Smooth muscle cell (in vitro differentiated cells): ENCODE results near the gene CARTPT. TPM values are rescaled to one million over a fixed set of nuclear protein-coding genes. Genes with fewer than 3 reads are reported as not detected.

Source experiments
- DNase-seq: peaks from one replicate; lab custom pipeline; 2025; ENCODE audit not compliant: unreplicated experiment; lab: John Stamatoyannopoulos, UW
- H2AFZ ChIP-seq: fragments of 200-600 bp; sonication (generic); 2 replicates; pipeline ENCODE4 v1.6.0; 2016; ENCODE audit warnings: antibody characterized with exemption, low read depth, mild to moderate bottlenecking
- H3F3A ChIP-seq: fragments of 200-600 bp; sonication (generic); 2 replicates; pipeline ENCODE4 v1.6.0; 2017; ENCODE audit warnings: antibody characterized with exemption, low read depth
- H3K27ac ChIP-seq: fragments of 200-600 bp; sonication (generic); 2 replicates; pipeline ENCODE4 v1.5.1; 2016; ENCODE audit warnings: low read depth, mild to moderate bottlenecking
- H3K27me3 ChIP-seq: fragments of 200-600 bp; sonication (generic); 2 replicates; pipeline ENCODE4 v1.6.1; 2016; ENCODE audit warnings: low read depth, mild to moderate bottlenecking
- H3K36me3 ChIP-seq: fragments of 200-600 bp; sonication (generic); 2 replicates; pipeline ENCODE4 v1.5.1; 2016; ENCODE audit warnings: low read depth
- H3K4me1 ChIP-seq: fragments of 200-600 bp; sonication (generic); 2 replicates; pipeline ENCODE4 v1.5.1; 2016; ENCODE audit warnings: low read depth
- H3K4me2 ChIP-seq: fragments of 200-600 bp; sonication (generic); 2 replicates; pipeline ENCODE4 v1.6.0; 2016; ENCODE audit warnings: mild to moderate bottlenecking
- H3K4me3 ChIP-seq: fragments of 200-600 bp; sonication (generic); 2 replicates; pipeline ENCODE4 v1.5.1; 2016; ENCODE audit warnings: mild to moderate bottlenecking
- H3K79me2 ChIP-seq: fragments of 200-600 bp; sonication (generic); 2 replicates; pipeline ENCODE4 v1.6.0; 2016; ENCODE audit warnings: low read depth, mild to moderate bottlenecking
- H3K9ac ChIP-seq: fragments of 200-600 bp; sonication (generic); 2 replicates; pipeline ENCODE4 v1.6.0; 2016; ENCODE audit warnings: low read depth
- H3K9me3 ChIP-seq: fragments of 200-600 bp; sonication (generic); replicated peaks from 2 replicates; pipeline ENCODE4 v1.5.1; 2016; ENCODE audit warnings: low read depth
- H4K20me1 ChIP-seq: fragments of 200-600 bp; sonication (generic); 2 replicates; pipeline ENCODE4 v1.6.0; 2016; ENCODE audit warnings: low read depth
- WGBS: methylation state at CpG from one replicate; pipeline ENCODE4 v1.1.7; 2016; ENCODE audit warnings: low lambda C conversion rate; 5-methylcytosine and 5-hydroxymethylcytosine counted together
- polyA plus RNA-seq: library from polyadenylated mRNA; unstranded; fragments of >200 nt; fragmentation: Nextera tagmentation; extraction: Ambion mirVana; gene quantifications from 2 replicates; pipeline ENCODE4 v1.2.1, GENCODE V29; 2016
- total RNA-seq: library from RNA; depleted of rRNA; stranded (reverse); fragments of >200 nt; gene quantifications from 2 replicates; pipeline ENCODE4 v1.2.3, GENCODE V29; 2014
- TF ChIP-seq, protein P1 (sequence below): fragments of 200-600 bp; sonication (generic); IDR thresholded peaks from 2 replicates; pipeline ENCODE4 v1.5.1; 2017; ENCODE audit warnings: borderline replicate concordance, mild to moderate bottlenecking, antibody characterized with exemption; ENCODE audit not compliant: insufficient read depth, poor library complexity, severe bottlenecking

CARTPT gene
- total and polyA plus RNA-seq, 2 experiments from 2014 or later, result not detected

DNA sequence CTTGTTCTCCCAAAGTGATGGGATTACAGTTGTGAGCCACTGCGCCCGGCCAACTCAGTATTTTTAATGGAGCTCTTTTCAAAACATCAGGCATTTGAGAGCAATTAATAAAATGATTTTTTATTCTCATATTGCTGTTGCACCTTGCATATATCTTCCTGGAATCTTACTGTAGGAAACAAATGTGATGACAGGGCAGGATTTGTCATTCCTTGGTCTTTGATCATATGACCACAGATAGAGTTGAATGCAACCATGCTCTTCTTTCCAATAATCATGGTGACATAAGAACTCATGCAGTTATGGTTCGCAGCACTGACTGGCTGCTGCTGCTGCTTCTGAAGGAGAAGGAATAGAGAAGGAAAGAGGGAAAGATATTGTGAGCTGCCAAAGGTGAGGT is 28.1 kb downstream of the CARTPT start:
- Histone ChIP-seq H3K4me1 (no peaks in the 10 kb centered on the region), H3K9me3 (no peaks in the 10 kb centered on the region), H3K27me3 (no peaks in the 10 kb centered on the region), H3F3A (no peaks in the 10 kb centered on the region), H3K4me3 (no peak overlapping the region), H2AFZ (no peak overlapping the region), H4K20me1 (no peaks in the 10 kb centered on the region), H3K36me3 (no peaks in the 10 kb centered on the region), H3K9ac (no peak overlapping the region), H3K27ac (no peak overlapping the region), H3K4me2 (no peak overlapping the region), H3K79me2 (no peaks in the 10 kb centered on the region)
- whole genome bisulfite sequencing, result 95% methylated on average over 3 of the region's 3 CpGs
- DNase-seq, result no peak
- TF ChIP-seq, protein P1, sequence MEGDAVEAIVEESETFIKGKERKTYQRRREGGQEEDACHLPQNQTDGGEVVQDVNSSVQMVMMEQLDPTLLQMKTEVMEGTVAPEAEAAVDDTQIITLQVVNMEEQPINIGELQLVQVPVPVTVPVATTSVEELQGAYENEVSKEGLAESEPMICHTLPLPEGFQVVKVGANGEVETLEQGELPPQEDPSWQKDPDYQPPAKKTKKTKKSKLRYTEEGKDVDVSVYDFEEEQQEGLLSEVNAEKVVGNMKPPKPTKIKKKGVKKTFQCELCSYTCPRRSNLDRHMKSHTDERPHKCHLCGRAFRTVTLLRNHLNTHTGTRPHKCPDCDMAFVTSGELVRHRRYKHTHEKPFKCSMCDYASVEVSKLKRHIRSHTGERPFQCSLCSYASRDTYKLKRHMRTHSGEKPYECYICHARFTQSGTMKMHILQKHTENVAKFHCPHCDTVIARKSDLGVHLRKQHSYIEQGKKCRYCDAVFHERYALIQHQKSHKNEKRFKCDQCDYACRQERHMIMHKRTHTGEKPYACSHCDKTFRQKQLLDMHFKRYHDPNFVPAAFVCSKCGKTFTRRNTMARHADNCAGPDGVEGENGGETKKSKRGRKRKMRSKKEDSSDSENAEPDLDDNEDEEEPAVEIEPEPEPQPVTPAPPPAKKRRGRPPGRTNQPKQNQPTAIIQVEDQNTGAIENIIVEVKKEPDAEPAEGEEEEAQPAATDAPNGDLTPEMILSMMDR, result no peak

DNA sequence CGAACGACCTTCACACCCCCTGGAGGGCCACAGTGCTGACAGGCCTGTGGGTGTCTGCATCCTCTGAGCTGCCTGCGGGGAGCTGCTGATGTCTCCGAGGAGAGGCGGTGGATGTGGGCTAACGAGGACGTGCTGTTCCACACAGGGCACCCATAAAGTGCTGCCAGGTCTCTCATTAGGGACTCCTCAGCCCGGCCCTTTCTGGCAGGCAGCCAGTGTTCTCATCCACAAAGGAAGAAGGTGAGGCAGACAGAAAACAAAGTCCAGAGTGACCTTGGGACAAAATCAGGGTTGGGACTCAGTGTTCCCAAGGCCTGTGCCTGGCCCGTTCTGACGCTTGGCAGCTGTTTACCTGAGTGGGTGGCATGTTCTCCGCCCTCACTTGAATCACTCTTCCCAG is 29.3 kb downstream of the CARTPT start:
- no peaks in the 10 kb centered on the region for H3K9me3 ChIP-seq
- no peaks in the 10 kb centered on the region for H3K4me1 ChIP-seq
- H3K9ac ChIP-seq, result no peak overlapping the region
- H3K36me3 ChIP-seq, result no peaks in the 10 kb centered on the region
- no peaks in the 10 kb centered on the region for H3K27me3 ChIP-seq
- no peak overlapping the region for H3K4me3 ChIP-seq
- no peak overlapping the region for H2AFZ ChIP-seq
- H3F3A ChIP-seq, result no peaks in the 10 kb centered on the region
- H3K27ac ChIP-seq, result no peak overlapping the region
- 88% methylated on average over 11 of the region's 11 CpGs for WGBS
- TF ChIP-seq, protein P1, result no peak
- no peaks in the 10 kb centered on the region for H3K79me2 ChIP-seq
- no peaks in the 10 kb centered on the region for H4K20me1 ChIP-seq
- no peak for DNase-seq
- no peak overlapping the region for H3K4me2 ChIP-seq

DNA sequence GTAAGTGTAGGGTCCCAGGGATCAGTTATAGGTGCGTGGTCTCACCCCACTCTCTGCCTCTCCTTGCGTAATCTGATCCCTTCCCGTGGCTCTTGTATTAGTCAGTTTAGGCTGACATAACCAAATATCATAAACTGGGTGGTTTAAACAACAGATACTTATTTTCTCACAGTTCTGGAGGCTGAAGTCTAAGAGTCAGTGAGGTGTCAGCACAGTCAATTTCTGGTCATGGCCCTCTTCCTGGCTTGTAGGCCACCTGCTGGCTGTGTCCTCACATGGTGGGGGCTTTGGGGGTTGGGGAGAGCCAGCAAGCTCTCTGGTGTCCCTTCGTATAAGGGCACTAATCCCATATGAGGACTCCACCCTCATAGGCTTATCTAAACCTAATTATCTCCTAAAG is 32.3 kb downstream of the CARTPT start:
- no peak for DNase-seq
- TF ChIP-seq, protein P1, result no peak
- no peaks in the 10 kb centered on the region for H3K36me3 ChIP-seq
- H3K9ac ChIP-seq, result no peak overlapping the region
- no peak overlapping the region for H2AFZ ChIP-seq
- H3K9me3 ChIP-seq, result no peaks in the 10 kb centered on the region
- H3K27me3 ChIP-seq, result no peaks in the 10 kb centered on the region
- no peaks in the 10 kb centered on the region for H3K4me1 ChIP-seq
- no peaks in the 10 kb centered on the region for H4K20me1 ChIP-seq
- no peak overlapping the region for H3K27ac ChIP-seq
- no peak overlapping the region for H3K4me3 ChIP-seq
- no peaks in the 10 kb centered on the region for H3K79me2 ChIP-seq
- H3K4me2 ChIP-seq, result no peak overlapping the region
- 85% methylated on average over 4 of the region's 4 CpGs for WGBS
- no peaks in the 10 kb centered on the region for H3F3A ChIP-seq

DNA sequence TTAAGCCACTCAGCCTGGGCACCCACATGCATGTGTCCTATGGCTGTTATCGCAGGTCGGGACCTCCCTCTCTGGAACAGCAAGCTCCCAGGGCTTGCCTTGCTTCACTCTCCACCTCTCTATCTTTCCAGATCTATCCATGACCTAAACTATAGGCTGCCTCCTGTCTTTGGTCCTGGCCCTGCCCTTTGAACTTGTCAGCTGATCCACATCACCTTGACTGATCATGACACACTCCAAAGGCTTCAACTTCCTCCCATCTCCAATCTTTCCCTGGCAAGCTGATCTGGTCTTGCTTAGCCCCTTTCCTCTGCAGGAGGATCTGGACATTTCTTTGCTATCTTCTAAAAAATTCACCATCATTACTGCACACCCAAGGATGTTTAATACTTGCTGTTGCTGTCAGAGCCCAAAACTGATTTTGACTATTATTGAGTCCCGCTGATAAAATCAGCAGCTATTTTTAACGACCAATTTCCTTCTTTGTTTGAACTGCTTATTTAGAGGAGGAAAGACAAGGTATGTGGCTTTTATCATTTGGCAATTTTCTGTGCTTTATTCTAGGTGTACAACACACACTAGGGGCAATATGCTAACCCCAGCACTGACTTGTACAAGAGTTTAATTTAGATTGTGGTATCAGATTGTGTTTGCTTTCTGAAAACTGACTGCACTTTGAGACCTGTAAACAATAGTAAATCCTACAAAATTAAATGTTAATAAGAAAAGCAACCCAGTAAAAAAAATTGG is 33.5 kb downstream of the CARTPT start:
- no peaks in the 10 kb centered on the region for H3K27me3 ChIP-seq
- no peaks in the 10 kb centered on the region for H4K20me1 ChIP-seq
- H3F3A ChIP-seq, result no peaks in the 10 kb centered on the region
- H3K4me2 ChIP-seq, result no peak overlapping the region
- H3K36me3 ChIP-seq, result no peaks in the 10 kb centered on the region
- no peaks in the 10 kb centered on the region for H3K4me1 ChIP-seq
- no peaks in the 10 kb centered on the region for H3K9me3 ChIP-seq
- TF ChIP-seq, protein P1, result no peak
- H3K27ac ChIP-seq, result no peak overlapping the region
- no peaks in the 10 kb centered on the region for H3K79me2 ChIP-seq
- no peak overlapping the region for H3K9ac ChIP-seq
- WGBS, result 95% methylated on average over 4 of the region's 4 CpGs
- no peak overlapping the region for H2AFZ ChIP-seq
- no peak for DNase-seq
- no peak overlapping the region for H3K4me3 ChIP-seq
